K562 (cell line): ENCODE results near the gene RUVBL1. TPM values are rescaled to one million over a fixed set of nuclear protein-coding genes. Genes with fewer than 3 reads are reported as not detected.
A peak's percentile ranks its signal among the peaks of the same experiment; 100 is the strongest.

Source experiments
- ATAC-seq: fragments of 200-7000 bp; cut with Tn5 transposase; 3 replicates; pipeline ENCODE4 v1.9.1; 2020; ENCODE audit warnings: moderate library complexity
- BruUV-seq: library from RNA; stranded (reverse); fragments of 400-500 nt; replicated peaks from 2 replicates; lab custom pipeline; 2021; lab: Mats Ljungman, UMichigan
- CTCF ChIA-PET: fragments of 300-600 bp; formaldehyde crosslinking; extraction: SDS; loops from one replicate; lab custom pipeline; 2021; ENCODE audit warnings: low intra/inter-chr PET ratio; lab: Yijun Ruan, JAX
- POLR2A ChIA-PET: fragments of 300-600, 350-650 bp; sonication (Branson Sonifier 250); formaldehyde crosslinking; extraction: SDS; loops from one replicate; lab custom pipeline; 2021; ENCODE audit warnings: antibody characterized with exemption, inconsistent platforms; lab: Yijun Ruan, JAX
- DNase-seq, 4 experiments: peaks; one replicate each; pipeline versions ENCODE4 v3.0.0 to v3.0.0-alpha.2; 2011 to 2018; ENCODE audit warnings: low spot score in 3 of 4, mixed read lengths in 3 of 4; ENCODE audit errors: extremely low read depth in 1 of 4
- FAIRE-seq: peaks from 2 replicates; lab custom pipeline; 2011; peaks lifted over from hg19 to GRCh38; lab: Jason Lieb, UNC
- H2AFZ ChIP-seq: 2 replicates; pipeline ENCODE4 v1.6.0; 2011; ENCODE audit warnings: low read depth, low read length, control low read depth, inconsistent platforms
- H3K27ac ChIP-seq: fragments of 200-600 bp; 3 replicates; pipeline ENCODE4 v1.8.0; 2011; ENCODE audit warnings: low read depth, mild to moderate bottlenecking, control low read depth, inconsistent platforms, low read length, moderate library complexity, mixed read lengths; ENCODE audit errors: extremely low read depth
- H3K27me3 ChIP-seq, 2 experiments: fragments of 300-600 bp in 1 of 2; 2 replicates in 1 of 2; 3 replicates in 1 of 2; pipeline versions ENCODE4 v1.6.0 to v1.8.0; 2011; ENCODE audit warnings: inconsistent platforms in 2 of 2, low read length in 2 of 2, mild to moderate bottlenecking in 1 of 2, mixed read lengths in 1 of 2, moderate library complexity in 1 of 2; ENCODE audit not compliant: control insufficient read depth in 2 of 2, insufficient read depth in 2 of 2
- H3K36me3 ChIP-seq: fragments of 300-600 bp; 3 replicates; pipeline ENCODE4 v1.8.0; 2011; ENCODE audit warnings: mild to moderate bottlenecking, low read length, inconsistent platforms; ENCODE audit not compliant: control insufficient read depth, insufficient read depth
- H3K4me1 ChIP-seq, 2 experiments: fragments of 200-600 bp in 1 of 2; replicated peaks in 1 of 2; 2 replicates in 1 of 2; 3 replicates in 1 of 2; pipeline versions ENCODE4 v1.5.1 to v1.8.0; 2011; ENCODE audit warnings: inconsistent platforms in 2 of 2, low read length in 2 of 2, mild to moderate bottlenecking in 1 of 2, mixed read lengths in 1 of 2, moderate library complexity in 1 of 2; ENCODE audit not compliant: control insufficient read depth in 2 of 2, insufficient read depth in 2 of 2
- H3K4me2 ChIP-seq: 2 replicates; pipeline ENCODE4 v1.6.1; 2011; ENCODE audit warnings: low read length, control low read depth, inconsistent platforms, mixed read lengths; ENCODE audit not compliant: insufficient read depth
- H3K4me3 ChIP-seq: fragments of 200-600 bp; sonication (generic), shearing (Covaris generic); 2 replicates; pipeline ENCODE4 v1.5.1; 2016; ENCODE audit warnings: control low read depth, inconsistent platforms
- H3K79me2 ChIP-seq: fragments of 200-600 bp; 3 replicates; pipeline ENCODE4 v1.8.0; 2011; ENCODE audit warnings: low read length, inconsistent platforms; ENCODE audit not compliant: control insufficient read depth, insufficient read depth
- H3K9ac ChIP-seq, 2 experiments: 2 replicates each; pipeline versions ENCODE4 v1.6.0 to v1.6.1; 2011; ENCODE audit warnings: low read depth in 2 of 2, low read length in 2 of 2, control low read depth in 1 of 2, inconsistent platforms in 1 of 2, mild to moderate bottlenecking in 1 of 2, mixed read lengths in 1 of 2; ENCODE audit not compliant: insufficient read depth in 1 of 2
- H3K9me1 ChIP-seq: one replicate; pipeline ENCODE4 v1.6.0; 2011; ENCODE audit warnings: inconsistent platforms, mild to moderate bottlenecking, low read length, moderate library complexity; ENCODE audit not compliant: control insufficient read depth, insufficient read depth
- H3K9me3 ChIP-seq: replicated peaks from 2 replicates; pipeline ENCODE4 v1.5.1; 2011; ENCODE audit warnings: low read depth, low read length, inconsistent platforms; ENCODE audit not compliant: control insufficient read depth, insufficient read depth
- H4K20me1 ChIP-seq: replicated peaks from 2 replicates; pipeline ENCODE4 v1.6.1; 2011; ENCODE audit warnings: low read length, inconsistent platforms, mixed read lengths; ENCODE audit not compliant: control insufficient read depth, insufficient read depth
- DIDO1 ChIP-seq: fragments of 450-650 bp; IDR thresholded peaks from 2 replicates; pipeline ENCODE4 v1.6.1; 2016; ENCODE audit warnings: low read depth, missing biosample characterization, missing genetic modification characterization
- MYC ChIP-seq, 2 experiments: fragments of 250-450 bp in 1 of 2; sonication (Bioruptor Pico) in 1 of 2; IDR thresholded peaks; 2 replicates each; pipeline versions ENCODE4 v1.5.1 to v1.6.1; 2012 to 2021; ENCODE audit warnings: low read depth in 2 of 2, borderline replicate concordance in 1 of 2, improper control_type of control experiment in 1 of 2, low read length in 1 of 2, mild to moderate bottlenecking in 1 of 2, moderate library complexity in 1 of 2
- NR2C2 ChIP-seq, 2 experiments: fragments of 200-800 bp in 1 of 2; sonication (Bioruptor generic) in 1 of 2; sonication (generic) in 1 of 2; formaldehyde crosslinking in 1 of 2; IDR thresholded peaks; 2 replicates each; pipeline versions ENCODE4 v1.6.1 to v1.8.0; 2016 to 2022; ENCODE audit warnings: mild to moderate bottlenecking in 1 of 2, missing compliant biosample characterization in 1 of 2, missing genetic modification characterization in 1 of 2, missing genetic modification reagents in 1 of 2
- POLR2A ChIP-seq: fragments of 450-650 bp; conservative IDR thresholded peaks from 2 replicates; pipeline ENCODE4 v1.6.1; 2016
- POLR2B ChIP-seq: fragments of 450-650 bp; IDR thresholded peaks from 2 replicates; pipeline ENCODE4 v1.6.1; 2018; ENCODE audit warnings: low read depth; ENCODE audit not compliant: partially characterized antibody
- POLR2G ChIP-seq: fragments of 200-400 bp; formaldehyde crosslinking; IDR thresholded peaks from 2 replicates; pipeline ENCODE4 v1.6.1; 2017; ENCODE audit warnings: low read depth, mild to moderate bottlenecking, antibody characterized with exemption, low read length, moderate library complexity
- PRMT5 ChIP-seq: sonication (generic); formaldehyde crosslinking; IDR thresholded peaks from 2 replicates; pipeline ENCODE4 v1.5.0; 2020; ENCODE audit warnings: missing genetic modification reagents
- RBFOX2 ChIP-seq: fragments of 200-400 bp; formaldehyde crosslinking; IDR thresholded peaks from 2 replicates; pipeline ENCODE4 v1.6.1; 2017; ENCODE audit warnings: low read depth, mild to moderate bottlenecking, low read length, moderate library complexity
- SMARCE1 ChIP-seq: fragments of 450-650 bp; IDR thresholded peaks from 2 replicates; pipeline ENCODE4 v1.7.1; 2016; ENCODE audit warnings: mild to moderate bottlenecking
- ZBTB7A ChIP-seq: IDR thresholded peaks from 2 replicates; pipeline ENCODE4 v1.6.1; 2011; ENCODE audit warnings: low read depth, mild to moderate bottlenecking, low read length, moderate library complexity, borderline replicate concordance; ENCODE audit not compliant: control insufficient read depth
- ZNF197 ChIP-seq: fragments of 200-800 bp; sonication (Bioruptor generic); IDR thresholded peaks from 2 replicates; pipeline ENCODE4 v1.6.1; 2016; ENCODE audit warnings: low read depth, missing genetic modification characterization, missing compliant biosample characterization
- WGBS: fragments of 100-300 bp; shearing (Covaris generic); methylation state at CpG from one replicate; pipeline ENCODE4 v1.1.6; 2016; ENCODE audit warnings: low coverage, mixed read lengths; ENCODE audit not compliant: insufficient coverage; ENCODE audit errors: missing lambda C conversion rate; 5-methylcytosine and 5-hydroxymethylcytosine counted together
- in situ Hi-C: fragments of 300-500 bp; cut with MboI; formaldehyde crosslinking; loops from 4 replicates; pipeline ENCODE4 v1.15.0; 2018; ENCODE audit warnings: inconsistent platforms, mixed read lengths
- intact Hi-C: fragments of 100-400 bp; cut with micrococcal nuclease; formaldehyde crosslinking; loops from 2 replicates; pipeline ENCODE4 v1.14.2; 2022
- polyA plus RNA-seq, 8 experiments: library from polyadenylated mRNA; depleted of rRNA in 4 of 8; stranded (reverse) in 5 of 8; unstranded in 3 of 8; fragments of >200 nt; fragmentation: Nextera tagmentation in 2 of 8; fragmentation: Illumina TruSeq in 1 of 8; extraction: Ambion mirVana in 2 of 8; extraction: Trizol in 1 of 8; gene quantifications; 2 replicates each; pipeline versions ENCODE4 v1.2.1 to v1.2.3, GENCODE V29; 2011 to 2014; ENCODE audit warnings: inconsistent platforms in 1 of 8, missing spikeins in 1 of 8
- total RNA-seq, 7 experiments: library from RNA; depleted of rRNA in 6 of 7; stranded (reverse); fragments of >200 nt in 6 of 7; fragmentation: Illumina TruSeq in 2 of 7; extraction: Trizol in 2 of 7; gene quantifications; 2 replicates each; pipeline versions ENCODE4 v1.2.1 to v1.2.3, GENCODE V29; 2011 to 2021; ENCODE audit warnings: low replicate concordance in 1 of 7
- TF ChIP-seq, protein P1 (sequence below): sonication (generic); formaldehyde crosslinking; IDR thresholded peaks from 2 replicates; pipeline ENCODE4 v1.8.0; 2022; ENCODE audit warnings: missing genetic modification reagents, mild to moderate bottlenecking, moderate library complexity, borderline replicate concordance
- TF ChIP-seq, protein P2 (sequence below): fragments of 250-450 bp; sonication (Bioruptor Pico); IDR thresholded peaks from 2 replicates; pipeline ENCODE4 v1.8.0; 2021; ENCODE audit warnings: moderate library complexity, mild to moderate bottlenecking, inconsistent platforms

The RUVBL1 gene
- total and polyA plus RNA-seq, 9 of the 15 experiments (the other 6 are each of a cell fraction or from before 2014, with no cell fraction given), result 20.7 to 147 (median 113) TPM

DNA sequence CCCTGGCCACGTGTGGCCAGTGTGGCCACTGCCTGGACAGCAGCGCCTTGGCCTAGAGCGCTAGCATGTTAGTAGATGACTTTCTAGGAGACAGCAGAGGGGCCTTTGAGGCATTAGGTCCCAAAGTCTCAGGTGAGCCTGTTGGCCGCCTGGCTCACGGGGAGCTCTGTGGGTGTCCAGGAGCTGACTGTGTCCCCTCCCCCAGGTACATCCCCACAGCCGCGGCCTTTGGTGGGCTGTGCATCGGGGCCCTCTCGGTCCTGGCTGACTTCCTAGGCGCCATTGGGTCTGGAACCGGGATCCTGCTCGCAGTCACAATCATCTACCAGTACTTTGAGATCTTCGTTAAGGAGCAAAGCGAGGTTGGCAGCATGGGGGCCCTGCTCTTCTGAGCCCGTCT is 54.3 kb downstream of the RUVBL1 start:
- H3K79me2 ChIP-seq, result no peaks in the 10 kb centered on the region
- H3K27ac ChIP-seq, result no peak overlapping the region
- BruUV-seq, result no TSS peak
- 94% methylated on average over 8 of the region's 15 CpGs for WGBS
- no peaks in the 10 kb centered on the region for H3K9me3 ChIP-seq
- DNase-seq, result no peak
- ATAC-seq, result no peak
- in situ Hi-C loops, result no loop called here
- H3K9me1 ChIP-seq, result no peaks in the 10 kb centered on the region
- H3K36me3 ChIP-seq, result peaks cover 98% of the 10 kb centered on the region
- no peak for FAIRE-seq
- peaks cover 17% of the 10 kb centered on the region; the same call in 1 of the 2 replicates for H4K20me1 ChIP-seq
- intact Hi-C loops, result no loop called here
- H3K4me1 ChIP-seq, result peaks cover 0 to 12% of the 10 kb centered on the region in 2 experiments; a peak in 1 of 5 replicates
- no peaks in the 10 kb centered on the region for H3K27me3 ChIP-seq
- 0 out of 4 replicates have a peak overlapping the region, but pooled peaks of 1 of the 2 experiments have one; percentile 39 for H3K9ac ChIP-seq
- H2AFZ ChIP-seq, result no peak overlapping the region
- H3K4me3 ChIP-seq, result no peak overlapping the region
- ChIA-PET CTCF (no interaction called here), POLR2A (interaction anchor here (0.7 to 1.2 kb wide), 2 partner anchors 16 to 64 kb away, joined by 3 to 5 read pairs; no protein-coding TSS in a partner anchor)
- H3K4me2 ChIP-seq, result no peak overlapping the region
- peak; percentile 52 for TF ChIP-seq RBFOX2
- TF ChIP-seq POLR2G, result peak; percentile 66
- TF ChIP-seq ZNF197 (CRISPR knock-in tag), result no peak
- TF ChIP-seq DIDO1 (tag), result no peak

DNA sequence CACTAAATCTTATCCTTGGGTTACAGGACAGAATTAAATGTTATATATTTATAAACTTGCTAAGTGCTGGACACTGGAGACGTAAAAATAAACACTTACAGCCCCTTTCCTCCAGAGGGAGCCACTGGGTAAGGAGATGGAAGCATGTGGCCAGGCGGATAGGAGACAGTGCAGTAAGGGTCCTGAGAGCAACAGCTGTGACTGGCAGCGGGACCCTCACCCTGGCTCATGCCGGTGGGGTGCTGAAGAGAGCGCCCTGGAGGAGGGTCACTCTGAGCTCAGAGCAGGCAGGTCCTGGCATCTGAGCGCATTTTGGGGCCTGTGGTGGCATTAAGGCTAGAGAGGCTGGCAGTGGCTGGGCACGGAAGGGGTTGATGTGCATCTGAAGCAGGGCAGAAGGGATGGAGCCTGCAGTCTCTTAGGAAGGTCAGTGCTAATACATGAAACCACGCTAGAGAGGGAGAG is 55.4 kb downstream of the RUVBL1 start:
- ATAC-seq, result peak; percentile 81
- peak; percentile 47 to 62 (median 48) for DNase-seq
- H3K27ac ChIP-seq, result no peak overlapping the region
- H3K9me3 ChIP-seq, result no peaks in the 10 kb centered on the region
- in situ Hi-C loops (no loop called here), intact Hi-C loops (no loop called here)
- no peaks in the 10 kb centered on the region for H3K79me2 ChIP-seq
- no TSS peak for BruUV-seq
- H3K9ac ChIP-seq, result no peak overlapping the region
- H3K36me3 ChIP-seq, result peaks cover 98% of the 10 kb centered on the region
- H3K4me1 ChIP-seq, result peaks cover 0 to 12% of the 10 kb centered on the region in 2 experiments; a peak in 1 of 5 replicates
- H3K4me2 ChIP-seq, result no peak overlapping the region
- no peak for FAIRE-seq
- H3K4me3 ChIP-seq, result no peak overlapping the region
- peaks cover 12% of the 10 kb centered on the region; the same call in 1 of the 2 replicates for H4K20me1 ChIP-seq
- H3K9me1 ChIP-seq, result no peaks in the 10 kb centered on the region
- ChIA-PET POLR2A (interaction anchor here (0.6 to 0.8 kb wide), 3 partner anchors 9 to 374 kb away, joined by 3 read pairs; no protein-coding TSS in a partner anchor), CTCF (no interaction called here)
- 90% methylated on average over 7 of the region's 8 CpGs for WGBS
- no peak overlapping the region for H2AFZ ChIP-seq
- no peaks in the 10 kb centered on the region for H3K27me3 ChIP-seq
- TF ChIP-seq, protein P1, sequence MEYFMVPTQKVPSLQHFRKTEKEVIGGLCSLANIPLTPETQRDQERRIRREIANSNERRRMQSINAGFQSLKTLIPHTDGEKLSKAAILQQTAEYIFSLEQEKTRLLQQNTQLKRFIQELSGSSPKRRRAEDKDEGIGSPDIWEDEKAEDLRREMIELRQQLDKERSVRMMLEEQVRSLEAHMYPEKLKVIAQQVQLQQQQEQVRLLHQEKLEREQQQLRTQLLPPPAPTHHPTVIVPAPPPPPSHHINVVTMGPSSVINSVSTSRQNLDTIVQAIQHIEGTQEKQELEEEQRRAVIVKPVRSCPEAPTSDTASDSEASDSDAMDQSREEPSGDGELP, result peak; percentile 60; the same call in 1 of the 2 replicates
- TF ChIP-seq, protein P2, sequence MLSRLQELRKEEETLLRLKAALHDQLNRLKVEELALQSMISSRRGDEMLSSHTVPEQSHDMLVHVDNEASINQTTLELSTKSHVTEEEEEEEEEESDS (CRISPR knock-in tag), result no peak
- peak; percentile 8; the same call in 1 of the 2 replicates for TF ChIP-seq NR2C2 (CRISPR knock-in tag; IDR thresholded peaks at IDR 0.05)
- no peak for TF ChIP-seq NR2C2 (tag; IDR thresholded peaks at IDR 0.05)
- TF ChIP-seq MYC (IDR thresholded peaks at IDR 0.05; ENCODE audit: low read depth, low read length), result peak; percentile 74
- no peak for TF ChIP-seq MYC (CRISPR knock-in tag; IDR thresholded peaks at IDR 0.05; ENCODE audit: borderline replicate concordance, low read depth)
- peak; percentile 17 for TF ChIP-seq POLR2B
- no peak for TF ChIP-seq SMARCE1
- peak; percentile 65 for TF ChIP-seq ZBTB7A
- no peak for TF ChIP-seq PRMT5 (CRISPR knock-in tag)
- peak; percentile 47; the same call in 1 of the 2 replicates for TF ChIP-seq RBFOX2
- peak; percentile 53 for TF ChIP-seq POLR2G
- peak; percentile 49 for TF ChIP-seq POLR2A
